ENCODE data around the gene MPPE1.
"Not testable (repeated sequence)": the region's sequence is repeated elsewhere in the genome, so short reads cannot be mapped to it uniquely, and the experiment has no call there.

Gene MPPE1

GRCh38 chr18:11927497-11927896 lies 19.4 kb upstream of the MPPE1 start:
- DNase-seq (ENCODE audit: extremely low read depth in 1 of 2, low read depth in 1 of 2): no peak

GRCh38 chr18:11925800-11926481 lies 17.8 kb upstream of the MPPE1 start:
- no peak for DNase-seq (ENCODE audit: extremely low read depth in 1 of 2, low read depth in 1 of 2)

GRCh38 chr18:11923450-11923849 lies 15.3 kb upstream of the MPPE1 start:
- DNase-seq (ENCODE audit: extremely low read depth in 1 of 2, low read depth in 1 of 2): no peak

GRCh38 chr18:11919522-11919921 lies 11.4 kb upstream of the MPPE1 start:
- DNase-seq (ENCODE audit: extremely low read depth in 1 of 2, low read depth in 1 of 2): not testable (repeated sequence)

GRCh38 chr18:11916880-11917279 lies 8.8 kb upstream of the MPPE1 start:
- not testable (repeated sequence) for DNase-seq (ENCODE audit: extremely low read depth in 1 of 2, low read depth in 1 of 2)

GRCh38 chr18:11909591-11910026 lies 1.5 kb upstream of the MPPE1 start:
- no peak for DNase-seq (ENCODE audit: extremely low read depth in 1 of 2, low read depth in 1 of 2)

- DNase-seq (ENCODE audit: extremely low read depth in 1 of 2, low read depth in 1 of 2): no peak
These were observed 941 bp upstream of the MPPE1 start for GRCh38 chr18:11909061-11909455.

- no peak for DNase-seq (ENCODE audit: extremely low read depth in 1 of 2, low read depth in 1 of 2)
These were observed 917 bp downstream of the MPPE1 start for GRCh38 chr18:11906926-11907874.

- no peak for DNase-seq (ENCODE audit: extremely low read depth in 1 of 2, low read depth in 1 of 2)
These were observed 1.9 kb downstream of the MPPE1 start for GRCh38 chr18:11906176-11906575.

- DNase-seq (ENCODE audit: extremely low read depth in 1 of 2, low read depth in 1 of 2): no peak
These were observed 2.5 kb downstream of the MPPE1 start for GRCh38 chr18:11905613-11906012.

- no peak for DNase-seq (ENCODE audit: extremely low read depth in 1 of 2, low read depth in 1 of 2)
These were observed 5.4 kb downstream of the MPPE1 start for GRCh38 chr18:11902522-11903292.

- DNase-seq (ENCODE audit: extremely low read depth in 1 of 2, low read depth in 1 of 2): no peak
These were observed 6.2 kb downstream of the MPPE1 start for GRCh38 chr18:11901826-11902438.

GRCh38 chr18:11899063-11899462 lies 9.1 kb downstream of the MPPE1 start:
- no peak for DNase-seq (ENCODE audit: extremely low read depth in 1 of 2, low read depth in 1 of 2)

GRCh38 chr18:11897781-11898180 lies 10.3 kb downstream of the MPPE1 start:
- DNase-seq (ENCODE audit: extremely low read depth in 1 of 2, low read depth in 1 of 2): no peak

- DNase-seq (ENCODE audit: extremely low read depth in 1 of 2, low read depth in 1 of 2): not testable (repeated sequence)
These were observed 15.7 kb downstream of the MPPE1 start for GRCh38 chr18:11892438-11892837.

GRCh38 chr18:11891737-11892136 lies 16.4 kb downstream of the MPPE1 start:
- no peak for DNase-seq (ENCODE audit: extremely low read depth in 1 of 2, low read depth in 1 of 2)

- no peak for DNase-seq (ENCODE audit: extremely low read depth in 1 of 2, low read depth in 1 of 2)
These were observed 18.8 kb downstream of the MPPE1 start for GRCh38 chr18:11889284-11889683.

- DNase-seq (ENCODE audit: extremely low read depth in 1 of 2, low read depth in 1 of 2): no peak
These were observed 19.4 kb downstream of the MPPE1 start for GRCh38 chr18:11888726-11889125.

- DNase-seq (ENCODE audit: extremely low read depth in 1 of 2, low read depth in 1 of 2): no peak
These were observed 20.6 kb downstream of the MPPE1 start for GRCh38 chr18:11887328-11888128.

- no peak for DNase-seq (ENCODE audit: extremely low read depth in 1 of 2, low read depth in 1 of 2)
These were observed 21.5 kb downstream of the MPPE1 start for GRCh38 chr18:11886577-11887110.
